GM13977 (cell line): Measurements from ENCODE around the gene ASB6.
"Not testable (repeated sequence)": the region's sequence is repeated elsewhere in the genome, so short reads cannot be mapped to it uniquely, and the experiment has no call there.

ENCODE experiments used
- DNase-seq: peaks from one replicate; pipeline ENCODE4 v3.0.0; 2012; ENCODE audit warnings: low spot score
- in situ Hi-C: fragments of 300-500 bp; cut with MboI; formaldehyde crosslinking; loops from one replicate; pipeline ENCODE4 v1.12.0; 2022; ENCODE audit warnings: low sequenced_read_pairs, low pct_unique_long_range_greater_than_20kb, mixed read lengths, inconsistent platforms; ENCODE audit not compliant: unreplicated experiment
- TF ChIP-seq, protein P1 (sequence below): IDR thresholded peaks from 2 replicates; pipeline ENCODE4 v1.5.1; 2012; ENCODE audit warnings: mild to moderate bottlenecking, control low read depth; ENCODE audit not compliant: insufficient read depth; ENCODE audit errors: extremely low read depth, missing control alignments

Gene ASB6

DNA sequence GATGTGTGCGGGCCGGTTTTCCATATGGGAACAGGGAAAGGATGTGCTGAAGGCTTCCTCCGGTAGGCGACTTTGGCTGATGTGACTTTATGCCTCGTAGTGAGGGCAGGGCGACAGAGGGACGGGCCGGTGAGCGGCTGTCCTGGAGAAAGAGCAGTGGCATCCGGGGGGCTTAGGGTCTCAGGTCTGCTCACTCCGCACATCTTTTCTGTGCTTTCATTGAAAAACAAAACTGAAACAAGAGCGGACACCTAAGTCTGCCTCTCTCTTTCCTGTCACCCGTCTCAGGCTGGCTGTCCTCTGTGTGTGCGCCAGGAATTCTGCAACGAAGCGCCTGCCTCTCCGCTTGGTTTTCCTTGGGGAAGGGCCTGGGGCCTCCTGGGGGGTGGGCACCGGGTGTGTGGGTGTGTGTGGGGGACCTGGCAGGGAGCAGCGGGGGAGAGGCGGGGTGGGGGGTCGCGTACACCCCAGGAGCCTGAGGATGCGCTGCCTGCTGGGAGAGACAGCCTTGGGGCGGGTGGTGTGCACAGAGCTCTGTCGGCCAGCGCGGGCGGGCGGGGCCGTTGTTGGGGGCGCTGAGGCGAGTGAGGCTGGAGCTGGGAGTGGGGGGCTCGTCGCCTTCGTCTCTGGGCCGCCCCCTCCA, 22.9 kb upstream of the ASB6 start:
- TF ChIP-seq, protein P1, sequence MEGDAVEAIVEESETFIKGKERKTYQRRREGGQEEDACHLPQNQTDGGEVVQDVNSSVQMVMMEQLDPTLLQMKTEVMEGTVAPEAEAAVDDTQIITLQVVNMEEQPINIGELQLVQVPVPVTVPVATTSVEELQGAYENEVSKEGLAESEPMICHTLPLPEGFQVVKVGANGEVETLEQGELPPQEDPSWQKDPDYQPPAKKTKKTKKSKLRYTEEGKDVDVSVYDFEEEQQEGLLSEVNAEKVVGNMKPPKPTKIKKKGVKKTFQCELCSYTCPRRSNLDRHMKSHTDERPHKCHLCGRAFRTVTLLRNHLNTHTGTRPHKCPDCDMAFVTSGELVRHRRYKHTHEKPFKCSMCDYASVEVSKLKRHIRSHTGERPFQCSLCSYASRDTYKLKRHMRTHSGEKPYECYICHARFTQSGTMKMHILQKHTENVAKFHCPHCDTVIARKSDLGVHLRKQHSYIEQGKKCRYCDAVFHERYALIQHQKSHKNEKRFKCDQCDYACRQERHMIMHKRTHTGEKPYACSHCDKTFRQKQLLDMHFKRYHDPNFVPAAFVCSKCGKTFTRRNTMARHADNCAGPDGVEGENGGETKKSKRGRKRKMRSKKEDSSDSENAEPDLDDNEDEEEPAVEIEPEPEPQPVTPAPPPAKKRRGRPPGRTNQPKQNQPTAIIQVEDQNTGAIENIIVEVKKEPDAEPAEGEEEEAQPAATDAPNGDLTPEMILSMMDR, result no peak
- in situ Hi-C loops, result loop anchor here (25.0 kb wide), 1 partner anchor 122 kb away; no protein-coding TSS in a partner anchor

DNA sequence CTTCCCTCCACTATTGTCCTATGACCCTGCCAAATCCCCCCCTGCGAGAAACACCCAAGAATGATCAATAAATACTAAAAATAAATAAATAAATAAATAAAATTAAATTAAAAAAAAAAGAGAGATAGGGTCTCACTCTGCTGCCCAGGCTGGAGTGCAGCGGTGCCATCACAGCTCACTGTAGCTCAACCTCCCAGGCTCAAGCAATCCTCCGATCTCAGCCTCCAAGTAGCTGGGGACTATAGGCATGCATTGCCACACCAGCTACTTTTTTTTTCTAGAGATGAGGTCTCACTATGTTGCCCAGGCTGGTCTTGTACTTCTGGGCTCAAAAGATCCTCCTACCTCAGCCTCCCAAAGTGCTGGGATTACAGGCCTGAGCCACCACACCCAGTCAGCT, 20.3 kb upstream of the ASB6 start:
- DNase-seq, result not testable (repeated sequence)
- in situ Hi-C loops, result loop anchor here (25.0 kb wide), 1 partner anchor 125 kb away; no protein-coding TSS in a partner anchor

More for the DNA sequence above, 22.9 kb upstream of the ASB6 start:
- peak; percentile 54 for DNase-seq

DNA sequence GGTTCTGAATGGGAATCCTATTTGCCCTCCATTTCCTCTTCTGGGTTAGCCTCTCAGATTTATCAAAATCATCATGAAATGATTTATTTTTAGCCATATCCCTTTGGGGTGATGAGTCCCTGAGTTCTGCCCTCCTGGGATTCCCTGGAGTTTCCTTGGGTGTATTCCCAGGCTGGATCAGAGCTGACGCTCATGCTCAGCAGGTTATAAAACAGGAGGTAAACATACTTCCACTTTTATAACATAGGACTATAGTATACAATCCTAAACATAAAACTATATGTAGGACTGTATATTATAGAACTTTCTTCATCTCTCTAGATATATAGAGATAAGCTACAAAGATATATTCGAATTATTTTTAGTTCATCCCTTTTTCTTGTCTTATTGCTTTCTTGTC, 19.1 kb upstream of the ASB6 start:
- in situ Hi-C loops, result loop anchor here (25.0 kb wide), 1 partner anchor 126 kb away; no protein-coding TSS in a partner anchor
- DNase-seq, result no peak
- TF ChIP-seq, protein P1, result no peak

DNA sequence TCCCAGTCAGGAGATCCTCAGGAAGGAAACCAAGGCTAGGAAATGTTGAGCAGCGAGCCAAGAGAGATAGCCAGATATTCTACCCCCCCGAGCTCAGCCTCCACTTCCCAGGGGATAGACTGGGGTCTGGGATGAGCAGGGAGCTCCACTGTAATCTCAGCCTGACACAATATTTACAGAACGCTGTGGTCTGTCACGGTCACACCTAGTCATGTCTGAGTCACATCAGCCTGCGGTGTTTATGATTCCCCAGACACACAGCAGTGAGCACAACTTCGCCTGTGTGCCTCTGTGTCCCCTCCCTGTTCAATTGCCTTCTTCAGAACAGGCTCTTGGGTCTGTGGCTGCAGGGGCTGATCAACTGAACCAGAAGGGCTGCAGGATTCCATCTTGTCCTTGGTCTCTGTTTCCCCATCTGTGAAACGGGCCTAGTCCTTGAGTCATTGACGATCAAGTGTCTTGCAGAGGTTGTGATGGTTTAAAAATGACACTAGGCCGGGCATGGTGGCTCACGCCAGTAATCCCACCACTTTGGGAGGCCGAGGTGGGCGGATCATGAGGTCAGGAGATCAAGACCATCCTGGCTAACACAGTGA, 14.9 kb upstream of the ASB6 start:
- in situ Hi-C loops, result loop anchor here (25.0 kb wide), 1 partner anchor 130 kb away; no protein-coding TSS in a partner anchor
- no peak for DNase-seq
- TF ChIP-seq, protein P1, result no peak

DNA sequence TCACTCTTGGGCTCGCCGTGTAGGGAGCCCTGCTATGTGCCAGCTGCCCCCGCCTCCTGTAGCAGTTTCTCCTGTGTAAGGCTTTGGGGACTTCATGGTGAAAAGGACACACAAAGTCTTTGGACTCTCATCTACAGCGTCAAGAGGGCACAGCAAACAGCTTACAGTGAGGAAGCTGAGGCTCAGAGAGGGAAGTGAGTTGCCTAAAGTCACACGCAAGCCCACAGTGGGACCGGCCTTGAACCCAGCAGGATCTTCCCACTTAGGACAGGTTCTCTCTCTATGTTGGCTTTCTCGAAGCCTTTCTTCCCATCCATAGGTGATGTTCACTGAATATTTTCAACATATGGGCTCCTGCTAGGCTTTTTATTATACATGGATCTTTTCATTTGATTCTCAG, 13.7 kb upstream of the ASB6 start:
- in situ Hi-C loops, result loop anchor here (25.0 kb wide), 1 partner anchor 132 kb away; no protein-coding TSS in a partner anchor
- no peak for DNase-seq
- TF ChIP-seq, protein P1, result no peak

DNA sequence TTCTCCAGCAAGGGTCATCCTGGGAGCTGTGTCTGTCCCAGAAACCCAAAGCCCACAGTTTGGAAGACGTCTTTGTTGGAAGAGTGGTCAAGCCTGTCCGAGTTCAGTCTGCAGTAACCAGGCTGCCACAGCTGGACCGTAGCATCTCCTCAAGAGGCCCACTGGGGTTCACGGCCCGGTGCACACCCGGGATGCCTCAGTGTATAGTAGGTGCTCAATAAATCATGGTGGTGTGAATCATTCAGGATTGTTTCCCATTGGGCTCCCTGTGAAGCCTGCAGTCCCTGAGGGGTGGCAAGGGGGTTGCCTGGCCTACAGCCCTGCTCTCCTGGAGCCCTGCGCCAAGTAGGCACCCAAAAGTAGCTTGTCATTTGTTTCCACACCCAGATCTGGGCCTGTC, 13.2 kb upstream of the ASB6 start:
- no peak for DNase-seq
- in situ Hi-C loops, result loop anchor here (25.0 kb wide), 1 partner anchor 132 kb away; no protein-coding TSS in a partner anchor
- TF ChIP-seq, protein P1, result no peak

DNA sequence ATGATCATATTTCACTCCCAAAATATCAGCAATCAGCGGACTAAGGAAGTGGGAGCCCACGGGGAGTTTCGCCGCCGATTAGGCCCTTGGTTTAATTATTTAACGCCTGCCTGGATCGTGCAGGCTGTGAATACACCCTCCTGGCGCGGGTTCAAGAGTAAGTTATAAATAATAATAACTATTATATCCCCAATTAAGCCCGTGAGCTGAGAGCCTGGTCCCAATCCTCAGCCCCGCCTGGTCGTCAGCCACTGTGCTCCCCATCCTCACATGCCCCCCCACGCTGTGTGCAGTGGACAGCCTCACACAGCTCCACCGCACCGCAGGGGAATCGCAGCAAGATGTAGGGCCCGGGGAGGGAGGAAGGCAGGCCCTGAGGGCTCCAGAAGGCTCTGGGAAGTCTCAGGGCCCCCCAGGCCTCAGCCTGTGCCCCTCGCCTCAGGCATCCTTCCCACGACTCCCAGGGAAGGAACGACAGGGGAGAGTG, 12.6 kb upstream of the ASB6 start:
- TF ChIP-seq, protein P1, result no peak
- DNase-seq, result no peak
- in situ Hi-C loops, result loop anchor here (25.0 kb wide), 1 partner anchor 133 kb away; no protein-coding TSS in a partner anchor
